HT-29 (cell line): Measurements from ENCODE around the gene MC2R. TPM values are rescaled to one million over a fixed set of nuclear protein-coding genes. Genes with fewer than 3 reads are reported as not detected.

Source experiments
- total RNA-seq: library from RNA; depleted of rRNA; stranded (reverse); fragments of >200 nt; shearing (Covaris generic); gene quantifications from 2 replicates; pipeline ENCODE4 v1.2.3, GENCODE V29; 2014; rRNA removed

The MC2R gene
- total RNA-seq, 1 experiment from 2014 or later, result not detected

Other genes with a start within 250 kb of the MC2R start
- 27.5 and 32.0 TPM in 2 replicates for gene FAM210A, start 189.0 kb downstream of the MC2R start, total RNA-seq
- 9.8 and 10.0 TPM in 2 replicates for gene RNMT, start 188.9 kb downstream of the MC2R start, total RNA-seq
- 0.47 TPM in 1 of 2 replicates, not detected in the other for gene MC5R, start 91.4 kb downstream of the MC2R start, total RNA-seq
- gene ZNF519, start 216.9 kb upstream of the MC2R start, total RNA-seq, result 9.3 and 15.6 TPM in 2 replicates